Middle frontal gyrus (tissue), 1 donor: Measurements from ENCODE around the gene BTBD19.
"Not testable (repeated sequence)": the region's sequence is repeated elsewhere in the genome, so short reads cannot be mapped to it uniquely, and the experiment has no call there.

Experiments
- DNase-seq: peaks from one replicate; pipeline ENCODE4 v3.0.0-alpha.2; 2015; ENCODE audit warnings: low spot score; ENCODE audit errors: extremely low spot score

The BTBD19 gene

GRCh38 chr1:44808063-44808937 is at the start of gene BTBD19:
TSS of gene BTBD19 (plus strand) at chr1:44808523. CDS start at chr1:44808821, 298 bp downstream.
- DNase-seq = peak; percentile 59

GRCh38 chr1:44759077-44759476 is 49.2 kb upstream of the BTBD19 start:
- no peak for DNase-seq

GRCh38 chr1:44760876-44761275 is 47.4 kb upstream of the BTBD19 start:
- no peak for DNase-seq

GRCh38 chr1:44766421-44766820 is 41.9 kb upstream of the BTBD19 start:
- not testable (repeated sequence) for DNase-seq

- DNase-seq = peak; percentile 89
Measured at GRCh38 chr1:44775078-44775929, 33.0 kb upstream of the BTBD19 start, which contains the start of gene RPS8. TSS of gene RPS8 (plus strand) at chr1:44775540. CDS start at chr1:44775597, 57 bp downstream.

- DNase-seq = no peak
Measured at GRCh38 chr1:44775930-44776729, 32.2 kb upstream of the BTBD19 start.

- no peak for DNase-seq
Measured at GRCh38 chr1:44776730-44777068, 31.6 kb upstream of the BTBD19 start.

- DNase-seq = no peak
Measured at GRCh38 chr1:44777547-44777946, 30.8 kb upstream of the BTBD19 start.

GRCh38 chr1:44777969-44778635 is 30.2 kb upstream of the BTBD19 start:
- no peak for DNase-seq

- no peak for DNase-seq
Measured at GRCh38 chr1:44778705-44779576, 29.4 kb upstream of the BTBD19 start.

- DNase-seq = no peak
Measured at GRCh38 chr1:44780583-44781121, 27.7 kb upstream of the BTBD19 start.

- no peak for DNase-seq
Measured at GRCh38 chr1:44783697-44784093, 24.6 kb upstream of the BTBD19 start.

- DNase-seq = no peak
Measured at GRCh38 chr1:44784094-44785028, 24.0 kb upstream of the BTBD19 start.

- no peak for DNase-seq
Measured at GRCh38 chr1:44785029-44785380, 23.3 kb upstream of the BTBD19 start.

- no peak for DNase-seq
Measured at GRCh38 chr1:44785501-44786137, 22.7 kb upstream of the BTBD19 start.

GRCh38 chr1:44786138-44786840 is 22.0 kb upstream of the BTBD19 start:
- no peak for DNase-seq

GRCh38 chr1:44786841-44787426 is 21.4 kb upstream of the BTBD19 start:
- no peak for DNase-seq
